CD4-positive, alpha-beta memory T cell (primary cell): ENCODE results near the gene RASSF5. TPM values are rescaled to one million over a fixed set of nuclear protein-coding genes. Genes with fewer than 3 reads are reported as not detected.

Experiments
- CTCF ChIA-PET: fragments of 350-600 bp; sonication (Branson Sonifier 250); formaldehyde crosslinking; loops from one replicate; lab custom pipeline; 2021; ENCODE audit warnings: inconsistent platforms; ENCODE audit not compliant: partially characterized antibody; lab: Charles Lee
- POLR2A ChIA-PET: fragments of 350-600 bp; sonication (Branson Sonifier 250); formaldehyde crosslinking; loops from one replicate; lab custom pipeline; 2021; ENCODE audit not compliant: partially characterized antibody; lab: Charles Lee
- DNase-seq, 5 donors: peaks; one replicate each; pipeline versions ENCODE4 v3.0.0 to v3.0.0-alpha.2; 2020 to 2022; ENCODE audit warnings: mixed read lengths in 1 of 5
- H3K27ac ChIP-seq: one replicate; pipeline ENCODE4 v1.7.0; 2013; ENCODE audit warnings: low read depth, low read length
- H3K27me3 ChIP-seq: 2 replicates; pipeline ENCODE4 v1.7.0; 2013; ENCODE audit warnings: mild to moderate bottlenecking, low read length, moderate library complexity; ENCODE audit not compliant: insufficient read depth
- H3K36me3 ChIP-seq: 2 replicates; pipeline ENCODE4 v1.7.0; 2013; ENCODE audit warnings: mild to moderate bottlenecking, low read length, moderate library complexity; ENCODE audit not compliant: insufficient read depth
- H3K4me1 ChIP-seq: 2 replicates; pipeline ENCODE4 v1.7.0; 2013; ENCODE audit warnings: mild to moderate bottlenecking, low read length, moderate library complexity; ENCODE audit not compliant: insufficient read depth
- H3K4me3 ChIP-seq, 2 donors: one replicate each; pipeline ENCODE4 v1.7.0; 2013; ENCODE audit warnings: low read length in 2 of 2, mild to moderate bottlenecking in 1 of 2
- H3K9me3 ChIP-seq, 2 donors: one replicate each; pipeline ENCODE4 v1.7.0; 2013; ENCODE audit warnings: low read length in 2 of 2, control low read depth in 1 of 2; ENCODE audit not compliant: control insufficient read depth in 1 of 2
- H3K27ac Mint-ChIP-seq, 7 donors: one replicate each; pipeline ENCODE4 v1.8.0; 2020 to 2021; ENCODE audit warnings: mixed read lengths in 7 of 7, mild to moderate bottlenecking in 6 of 7, inconsistent platforms in 3 of 7, moderate library complexity in 3 of 7
- H3K27me3 Mint-ChIP-seq, 2 donors: one replicate each; pipeline ENCODE4 v1.8.0; 2020 to 2021; ENCODE audit warnings: mixed read lengths in 2 of 2
- H3K36me3 Mint-ChIP-seq, 2 donors: one replicate each; pipeline ENCODE4 v1.8.0; 2020 to 2021; ENCODE audit warnings: mixed read lengths in 2 of 2, inconsistent platforms in 1 of 2, mild to moderate bottlenecking in 1 of 2
- H3K4me1 Mint-ChIP-seq, 4 donors: one replicate each; pipeline ENCODE4 v1.8.0; 2020 to 2021; ENCODE audit warnings: mixed read lengths in 4 of 4, mild to moderate bottlenecking in 1 of 4
- H3K4me3 Mint-ChIP-seq, 8 donors: one replicate each; pipeline ENCODE4 v1.8.0; 2020 to 2021; ENCODE audit warnings: mixed read lengths in 8 of 8, mild to moderate bottlenecking in 7 of 8, moderate library complexity in 6 of 8, inconsistent platforms in 3 of 8
- H3K9me3 Mint-ChIP-seq, 8 donors: one replicate each; pipeline ENCODE4 v1.8.0; 2020 to 2021; ENCODE audit warnings: mixed read lengths in 8 of 8, mild to moderate bottlenecking in 5 of 8, inconsistent platforms in 3 of 8, moderate library complexity in 1 of 8
- intact Hi-C: fragments of 100-400 bp; cut with micrococcal nuclease; formaldehyde crosslinking; loops from one replicate; pipeline ENCODE4 v1.15.1; 2023
- polyA plus RNA-seq, 2 donors: library from polyadenylated mRNA; unstranded; fragments of 300-500 nt; fragmentation: Illumina TruSeq; gene quantifications; one replicate each; pipeline ENCODE4 v1.2.3, GENCODE V29; 2021
- total RNA-seq, 2 experiments: library from RNA; stranded (reverse); gene quantifications; one replicate each; pipeline ENCODE4 v1.2.3, GENCODE V29; 2021

Gene RASSF5
- total and polyA plus RNA-seq, 4 experiments from 2014 or later: 186 to 298 (median 220) TPM

GRCh38 chr1:206559672-206559995 lies 52.3 kb downstream of the RASSF5 start:
- peak overlapping the region; percentile 95 to 96 for H3K4me3 ChIP-seq
- H3K4me3 Mint-ChIP-seq: peak overlapping the region; percentile 90 to 99 (median 98)
- H3K27ac Mint-ChIP-seq: peak overlapping the region; percentile 77 to 98 (median 96)
- ChIA-PET POLR2A (interaction anchor here (2.0 to 21.6 kb wide), 4 partner anchors 6 to 89 kb away, joined by 7 to 786 read pairs (median 96); partner anchors contain the start of genes EIF2D and IKBKE), CTCF (interaction anchor here (1.0 to 14.9 kb wide), 9 partner anchors 8 to 167 kb away, joined by 3 to 226 read pairs (median 4); partner anchors contain the start of gene EIF2D)
- peaks cover 57 to 93% (median 68%) of the 10 kb centered on the region in 4 donors for H3K4me1 Mint-ChIP-seq
- H3K27ac ChIP-seq: peak overlapping the region; percentile 77
- intact Hi-C loops: loop anchor here (10.0 kb wide), 1 partner anchor 1435 kb away; the partner anchor contains the start of gene RBBP5
- no peak for DNase-seq
- no peaks in the 10 kb centered on the region for H3K27me3 Mint-ChIP-seq
- H3K4me1 ChIP-seq: peaks cover 76% of the 10 kb centered on the region
- peaks cover 33 to 69% of the 10 kb centered on the region in 2 donors for H3K36me3 Mint-ChIP-seq
- peaks cover 0 to 2% (median 0%) of the 10 kb centered on the region in 8 donors for H3K9me3 Mint-ChIP-seq
- no peaks in the 10 kb centered on the region for H3K9me3 ChIP-seq
- peaks cover 37% of the 10 kb centered on the region for H3K36me3 ChIP-seq
- no peaks in the 10 kb centered on the region for H3K27me3 ChIP-seq

- Mint-ChIP-seq H3K36me3 (peaks cover 39 to 74% of the 10 kb centered on the region in 2 donors), H3K4me1 (peaks cover 57 to 93% (median 69%) of the 10 kb centered on the region in 4 donors), H3K27ac (peak overlapping the region; percentile 77 to 98 (median 96)), H3K4me3 (peak overlapping the region; percentile 90 to 99 (median 98)), H3K27me3 (no peaks in the 10 kb centered on the region), H3K9me3 (peaks cover 0 to 2% (median 0%) of the 10 kb centered on the region in 8 donors)
- H3K9me3 ChIP-seq: no peaks in the 10 kb centered on the region
- peak overlapping the region; percentile 77 for H3K27ac ChIP-seq
- no peaks in the 10 kb centered on the region for H3K27me3 ChIP-seq
- POLR2A ChIA-PET: interaction anchor here (1.1 to 21.6 kb wide), 5 partner anchors 6 to 90 kb away, joined by 5 to 786 read pairs (median 7); partner anchors contain the start of genes EIF2D and IKBKE
- DNase-seq: peak in 1 of 5 donors; percentile 57
- peaks cover 42% of the 10 kb centered on the region for H3K36me3 ChIP-seq
- CTCF ChIA-PET: interaction anchor here (1.0 to 14.9 kb wide), 9 partner anchors 8 to 166 kb away, joined by 3 to 226 read pairs (median 4); partner anchors contain the start of gene EIF2D
- intact Hi-C loops: no loop called here
- H3K4me3 ChIP-seq: peak overlapping the region; percentile 95 to 96
- H3K4me1 ChIP-seq: peaks cover 76% of the 10 kb centered on the region
Measured at GRCh38 chr1:206560007-206560716, 52.8 kb downstream of the RASSF5 start.

GRCh38 chr1:206563367-206564207 lies 56.3 kb downstream of the RASSF5 start:
- H3K4me1 Mint-ChIP-seq: peaks cover 73 to 99% (median 86%) of the 10 kb centered on the region in 4 donors

GRCh38 chr1:206565995-206566394 lies 58.7 kb downstream of the RASSF5 start:
- Mint-ChIP-seq H3K27me3 (no peaks in the 10 kb centered on the region), H3K4me3 (peak overlapping the region in 7 of 8 donors; percentile 77 to 92 (median 86)), H3K4me1 (peaks cover 77 to 100% (median 94%) of the 10 kb centered on the region in 4 donors), H3K9me3 (peaks cover 0 to 2% (median 0%) of the 10 kb centered on the region in 8 donors), H3K36me3 (peaks cover 38 to 95% of the 10 kb centered on the region in 2 donors), H3K27ac (peak overlapping the region; percentile 88 to 94 (median 91))
- CTCF ChIA-PET: interaction anchor here (1.4 to 8.8 kb wide), 5 partner anchors 13 to 96 kb away, joined by 4 to 132 read pairs (median 18); partner anchors contain the start of genes EIF2D and IKBKE
- intact Hi-C loops: no loop called here
- peaks cover 78% of the 10 kb centered on the region for H3K36me3 ChIP-seq
- H3K27me3 ChIP-seq: no peaks in the 10 kb centered on the region
- peaks cover 100% of the 10 kb centered on the region for H3K4me1 ChIP-seq
- no peaks in the 10 kb centered on the region for H3K9me3 ChIP-seq
- peak overlapping the region; percentile 53 for H3K27ac ChIP-seq
- DNase-seq: no peak
- POLR2A ChIA-PET: interaction anchor here (1.0 to 21.6 kb wide), 4 partner anchors 10 to 817 kb away, joined by 3 to 786 read pairs (median 98); no protein-coding TSS in a partner anchor
- peak overlapping the region; percentile 6 to 15 for H3K4me3 ChIP-seq

More at GRCh38 chr1:206563367-206564207, 56.3 kb downstream of the RASSF5 start:
- H3K4me1 ChIP-seq: peaks cover 95% of the 10 kb centered on the region
- POLR2A ChIA-PET: interaction anchor here (0.9 to 21.6 kb wide), 9 partner anchors 7 to 362 kb away, joined by 3 to 786 read pairs (median 4); partner anchors contain the start of genes FCMR and RASSF5
- H3K36me3 Mint-ChIP-seq: peaks cover 49 to 89% of the 10 kb centered on the region in 2 donors
- H3K4me3 ChIP-seq: peak overlapping the region; percentile 24 to 46
- peak overlapping the region; percentile 88 to 94 (median 94) for H3K27ac Mint-ChIP-seq
- peak overlapping the region; percentile 53 for H3K27ac ChIP-seq
- H3K27me3 Mint-ChIP-seq: no peaks in the 10 kb centered on the region
- CTCF ChIA-PET: interaction anchor here (0.9 to 14.9 kb wide), 6 partner anchors 10 to 73 kb away, joined by 3 to 207 read pairs (median 53); partner anchors contain the start of gene EIF2D
- peak overlapping the region; percentile 73 to 92 (median 84) for H3K4me3 Mint-ChIP-seq
- intact Hi-C loops: loop anchor here (1.0 kb wide), 2 partner anchors 11 to 12 kb away; no protein-coding TSS in a partner anchor
- DNase-seq: no peak
- H3K9me3 ChIP-seq: no peaks in the 10 kb centered on the region
- peaks cover 0 to 2% (median 0%) of the 10 kb centered on the region in 8 donors for H3K9me3 Mint-ChIP-seq
- no peaks in the 10 kb centered on the region for H3K27me3 ChIP-seq
- H3K36me3 ChIP-seq: peaks cover 75% of the 10 kb centered on the region

GRCh38 chr1:206566999-206567398 lies 59.7 kb downstream of the RASSF5 start:
- H3K4me3 Mint-ChIP-seq: peak overlapping the region in 7 of 8 donors; percentile 77 to 92 (median 86)
- peak overlapping the region; percentile 88 to 94 (median 91) for H3K27ac Mint-ChIP-seq
- ChIA-PET POLR2A (interaction anchor here (1.3 to 21.6 kb wide), 4 partner anchors 11 to 60 kb away, joined by 3 to 786 read pairs (median 98); partner anchors contain the start of gene RASSF5), CTCF (interaction anchor here (0.9 to 8.8 kb wide), 6 partner anchors 13 to 97 kb away, joined by 3 to 132 read pairs (median 11); partner anchors contain the start of genes EIF2D and IKBKE)
- peaks cover 100% of the 10 kb centered on the region for H3K4me1 ChIP-seq
- peaks cover 82 to 100% (median 97%) of the 10 kb centered on the region in 4 donors for H3K4me1 Mint-ChIP-seq
- H3K27me3 Mint-ChIP-seq: no peaks in the 10 kb centered on the region
- peaks cover 43 to 97% of the 10 kb centered on the region in 2 donors for H3K36me3 Mint-ChIP-seq
- H3K9me3 ChIP-seq: no peaks in the 10 kb centered on the region
- peak overlapping the region in 1 of 2 donors; percentile 28 for H3K4me3 ChIP-seq
- H3K27me3 ChIP-seq: no peaks in the 10 kb centered on the region
- H3K27ac ChIP-seq: peak overlapping the region; percentile 53
- peak in 1 of 5 donors; percentile 29 for DNase-seq
- H3K9me3 Mint-ChIP-seq: peaks cover 0 to 2% (median 0%) of the 10 kb centered on the region in 8 donors
- intact Hi-C loops: no loop called here
- H3K36me3 ChIP-seq: peaks cover 81% of the 10 kb centered on the region

- Histone ChIP-seq H3K4me3 (peak overlapping the region; percentile 21 to 23), H3K27ac (peak overlapping the region; percentile 53), H3K4me1 (peaks cover 100% of the 10 kb centered on the region), H3K27me3 (no peaks in the 10 kb centered on the region), H3K9me3 (no peaks in the 10 kb centered on the region), H3K36me3 (peaks cover 86% of the 10 kb centered on the region)
- Mint-ChIP-seq H3K4me1 (peaks cover 82 to 100% (median 97%) of the 10 kb centered on the region in 4 donors), H3K27ac (peak overlapping the region; percentile 65 to 94 (median 91)), H3K4me3 (peak overlapping the region; percentile 75 to 92 (median 84)), H3K9me3 (peaks cover 0 to 1% (median 0%) of the 10 kb centered on the region in 8 donors), H3K36me3 (peaks cover 47 to 97% of the 10 kb centered on the region in 2 donors), H3K27me3 (no peaks in the 10 kb centered on the region)
- intact Hi-C loops: loop anchor here (2.0 kb wide), 1 partner anchor 15 kb away; no protein-coding TSS in a partner anchor
- DNase-seq: peak in 1 of 5 donors; percentile 60
- ChIA-PET CTCF (interaction anchor here (1.0 to 8.8 kb wide), 5 partner anchors 11 to 89 kb away, joined by 3 to 132 read pairs (median 26); partner anchors contain the start of gene EIF2D), POLR2A (interaction anchor here (0.9 to 21.6 kb wide), 5 partner anchors 12 to 97 kb away, joined by 3 to 786 read pairs (median 11); partner anchors contain the start of gene RASSF5)
Measured at GRCh38 chr1:206568256-206568655, 60.9 kb downstream of the RASSF5 start.
